ENCODE results near the gene RPS13. TPM values are rescaled to one million over a fixed set of nuclear protein-coding genes. Genes with fewer than 3 reads are reported as not detected.
"Not testable (repeated sequence)": the region's sequence is repeated elsewhere in the genome, so short reads cannot be mapped to it uniquely, and the experiment has no call there.

RPS13 gene
- total and polyA plus RNA-seq, 8 donors: 748 to 1,690 (median 1,536) TPM

- ATAC-seq (no peak), DNase-seq (no peak)
- Histone ChIP-seq H3K4me1 (no peaks in the 10 kb centered on the region), H3K9me3 (no peaks in the 10 kb centered on the region), H3K27ac (no peak overlapping the region), H3K36me3 (no peaks in the 10 kb centered on the region), H3K4me3 (no peak overlapping the region), H3K27me3 (no peaks in the 10 kb centered on the region)
- intact Hi-C loops (cut with DNase I): no loop called here
- TF ChIP-seq, protein P1, sequence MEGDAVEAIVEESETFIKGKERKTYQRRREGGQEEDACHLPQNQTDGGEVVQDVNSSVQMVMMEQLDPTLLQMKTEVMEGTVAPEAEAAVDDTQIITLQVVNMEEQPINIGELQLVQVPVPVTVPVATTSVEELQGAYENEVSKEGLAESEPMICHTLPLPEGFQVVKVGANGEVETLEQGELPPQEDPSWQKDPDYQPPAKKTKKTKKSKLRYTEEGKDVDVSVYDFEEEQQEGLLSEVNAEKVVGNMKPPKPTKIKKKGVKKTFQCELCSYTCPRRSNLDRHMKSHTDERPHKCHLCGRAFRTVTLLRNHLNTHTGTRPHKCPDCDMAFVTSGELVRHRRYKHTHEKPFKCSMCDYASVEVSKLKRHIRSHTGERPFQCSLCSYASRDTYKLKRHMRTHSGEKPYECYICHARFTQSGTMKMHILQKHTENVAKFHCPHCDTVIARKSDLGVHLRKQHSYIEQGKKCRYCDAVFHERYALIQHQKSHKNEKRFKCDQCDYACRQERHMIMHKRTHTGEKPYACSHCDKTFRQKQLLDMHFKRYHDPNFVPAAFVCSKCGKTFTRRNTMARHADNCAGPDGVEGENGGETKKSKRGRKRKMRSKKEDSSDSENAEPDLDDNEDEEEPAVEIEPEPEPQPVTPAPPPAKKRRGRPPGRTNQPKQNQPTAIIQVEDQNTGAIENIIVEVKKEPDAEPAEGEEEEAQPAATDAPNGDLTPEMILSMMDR (IDR thresholded peaks at IDR 0.05): no peak
Measured at GRCh38 chr11:17046690-17047089, 30.8 kb downstream of the RPS13 start.

DNA sequence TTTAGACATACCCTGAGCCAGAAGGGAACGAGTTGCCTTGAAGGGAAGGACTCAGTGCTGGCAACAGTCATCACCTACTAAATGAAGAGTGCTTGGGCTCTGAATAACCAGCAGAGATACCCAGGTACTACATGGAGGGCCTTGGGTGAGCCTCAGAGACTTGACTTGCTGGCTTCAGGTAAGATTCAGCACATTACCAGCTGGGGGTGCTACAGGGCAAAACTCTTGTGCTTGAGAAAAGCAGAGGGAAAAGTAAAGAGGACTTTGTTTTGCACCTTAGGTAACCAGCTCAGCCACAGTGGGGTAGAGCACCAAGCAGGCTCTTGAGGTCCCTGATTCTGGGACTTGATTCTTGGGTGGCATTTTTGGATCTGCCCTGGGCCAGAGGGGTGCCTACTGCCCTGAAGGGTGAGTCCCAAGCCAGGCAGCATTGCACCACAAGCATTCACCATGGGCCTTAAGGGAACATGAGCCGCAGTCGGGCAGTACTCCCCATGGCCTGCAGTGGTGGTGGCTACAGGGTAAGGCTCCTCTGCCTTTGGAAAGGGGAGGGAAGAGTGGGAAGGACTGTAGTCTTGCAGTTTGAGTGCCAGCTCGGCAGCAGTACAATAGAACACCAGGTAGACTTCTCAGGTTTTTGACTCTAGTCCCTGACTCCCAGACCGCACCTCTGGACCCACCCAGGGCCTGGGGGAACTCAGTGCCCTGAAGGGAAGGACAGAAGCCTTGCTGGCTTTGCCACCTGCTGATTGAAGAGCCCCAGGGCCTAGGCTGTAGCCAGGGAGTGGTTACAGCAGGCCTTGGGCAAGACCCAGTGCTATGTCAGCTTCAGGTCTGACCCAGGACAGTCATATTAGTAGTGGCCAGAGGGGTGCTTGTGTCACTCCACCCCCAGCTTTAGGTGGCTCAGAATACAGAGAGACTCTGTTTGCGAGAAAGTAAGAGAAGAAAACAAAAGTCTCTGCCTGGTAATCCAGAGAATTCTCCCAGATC is 40.5 kb downstream of the RPS13 start:
- intact Hi-C loops (cut with DNase I): no loop called here
- no peak overlapping the region for H3K27ac ChIP-seq
- DNase-seq (no peak), ATAC-seq (no peak)
- no peaks in the 10 kb centered on the region for H3K4me1 ChIP-seq
- no peak overlapping the region for H3K4me3 ChIP-seq
- H3K36me3 ChIP-seq: no peaks in the 10 kb centered on the region
- TF ChIP-seq, protein P1 (IDR thresholded peaks at IDR 0.05): no peak
- H3K27me3 ChIP-seq: no peaks in the 10 kb centered on the region
- H3K9me3 ChIP-seq: peaks cover 0 to 8% of the 10 kb centered on the region in 2 donors

DNA sequence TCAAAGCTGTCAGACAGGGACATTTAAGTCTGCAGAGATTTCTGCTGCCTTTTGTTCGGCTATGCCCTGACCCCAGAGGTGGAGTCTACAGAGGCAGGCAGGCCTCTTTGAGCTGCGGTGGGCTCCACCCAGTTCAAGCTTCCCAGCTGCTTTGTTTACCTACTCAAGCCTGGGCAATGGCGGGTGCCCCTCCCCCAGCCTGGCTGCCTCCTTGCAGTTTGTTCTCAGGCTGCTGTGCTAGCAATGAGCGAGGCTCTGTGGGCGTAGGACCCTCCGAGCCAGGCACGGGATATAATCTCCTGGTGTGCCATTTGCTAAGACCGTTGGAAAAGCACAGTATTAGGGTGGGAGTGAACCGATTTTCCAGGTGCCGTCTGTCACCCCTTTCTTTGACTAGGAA is 43.4 kb downstream of the RPS13 start:
- H3K9me3 ChIP-seq; intact Hi-C loops (cut with DNase I); H3K27ac ChIP-seq; ATAC-seq; DNase-seq; H3K4me1 ChIP-seq; H3K36me3 ChIP-seq; H3K27me3 ChIP-seq; H3K4me3 ChIP-seq: not testable (repeated sequence)

DNA sequence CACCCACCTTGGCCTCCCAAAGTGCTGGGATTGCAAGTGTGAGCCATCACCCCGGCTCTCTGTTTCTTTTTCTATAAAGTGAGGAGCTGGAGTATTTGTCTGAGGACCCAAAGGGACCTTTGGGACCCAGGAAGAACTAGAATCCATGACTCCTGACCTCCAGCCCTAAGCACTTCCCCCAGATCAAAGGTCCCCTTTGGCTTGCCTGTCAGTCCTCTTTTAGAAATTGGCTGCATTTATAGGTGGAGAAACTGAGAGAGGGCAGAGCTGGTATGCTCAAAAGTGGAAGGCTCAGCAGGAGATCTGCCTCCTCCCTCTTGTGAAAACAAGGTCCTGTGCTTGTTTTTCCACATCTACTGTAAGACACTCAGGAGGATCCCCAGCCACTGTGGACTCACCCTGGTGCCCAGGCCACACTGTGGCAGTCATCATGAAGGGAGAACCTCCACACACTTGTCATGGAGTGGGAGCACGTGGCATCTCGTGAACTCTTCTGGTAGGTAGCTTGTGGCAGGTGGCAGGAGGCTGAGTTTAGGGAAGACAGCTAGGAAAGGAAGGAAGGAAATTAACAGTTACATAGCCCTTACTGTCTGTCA is 50.9 kb downstream of the RPS13 start:
- H3K9me3 ChIP-seq: no peaks in the 10 kb centered on the region
- ATAC-seq (no peak), DNase-seq (no peak)
- no peak overlapping the region for H3K27ac ChIP-seq
- intact Hi-C loops (cut with DNase I): no loop called here
- no peaks in the 10 kb centered on the region for H3K27me3 ChIP-seq
- H3K4me3 ChIP-seq: no peak overlapping the region
- H3K36me3 ChIP-seq: no peaks in the 10 kb centered on the region
- TF ChIP-seq, protein P1 (IDR thresholded peaks at IDR 0.05): no peak
- H3K4me1 ChIP-seq: no peaks in the 10 kb centered on the region

DNA sequence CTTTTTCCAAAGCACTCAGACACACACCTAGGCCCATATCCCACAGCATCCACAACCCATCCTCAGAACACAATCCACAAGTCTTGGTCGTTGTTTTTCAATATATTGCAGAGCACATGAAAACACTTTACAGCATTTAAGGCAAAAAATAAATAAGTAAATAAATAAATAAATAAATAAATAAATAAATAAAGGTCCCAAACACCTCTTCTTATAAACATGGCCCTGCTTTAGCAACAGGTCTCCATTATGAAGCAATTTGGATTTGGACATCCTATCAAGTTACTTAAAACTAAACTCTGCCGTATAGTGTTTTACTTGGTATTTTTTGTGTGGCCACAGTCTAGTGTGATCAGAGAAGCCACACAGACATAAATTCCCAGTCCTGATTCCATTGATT is 52.5 kb downstream of the RPS13 start:
- no peak overlapping the region for H3K27ac ChIP-seq
- TF ChIP-seq, protein P1 (IDR thresholded peaks at IDR 0.05): no peak
- ATAC-seq (no peak), DNase-seq (no peak)
- no peaks in the 10 kb centered on the region for H3K36me3 ChIP-seq
- no peaks in the 10 kb centered on the region for H3K9me3 ChIP-seq
- intact Hi-C loops (cut with DNase I): no loop called here
- no peaks in the 10 kb centered on the region for H3K4me1 ChIP-seq
- H3K4me3 ChIP-seq: no peak overlapping the region
- no peaks in the 10 kb centered on the region for H3K27me3 ChIP-seq

Other genes with a start within 250 kb of the RPS13 start
- 10 to 100 TPM; 28.6 to 29.0 TPM for gene PLEKHA7, start 63.3 kb downstream of the RPS13 start, total RNA-seq
- gene PLEKHA7, start 63.3 kb downstream of the RPS13 start, polyA plus RNA-seq (ENCODE audit: insufficient read length in 6 of 6): 10 to 100 TPM; 24.4 to 33.7 (median 30.8) TPM
- 10 to 100 TPM; 77.9 to 78.2 TPM for gene PIK3C2A, start 130.3 kb upstream of the RPS13 start, total RNA-seq
- 10 to 100 TPM; 57.0 to 64.3 (median 62.3) TPM for gene PIK3C2A, start 130.3 kb upstream of the RPS13 start, polyA plus RNA-seq (ENCODE audit: insufficient read length in 6 of 6)
- 100 to 1,000 TPM; 125 to 132 TPM for gene NUCB2, start 199.1 kb upstream of the RPS13 start, total RNA-seq
- 10 to 100 TPM; 77.3 to 93.8 (median 91.4) TPM for gene NUCB2, start 199.1 kb upstream of the RPS13 start, polyA plus RNA-seq (ENCODE audit: insufficient read length in 6 of 6)